ENCODE measurements around the gene B4GAT1.

Gene B4GAT1

GRCh38 chr11:66369073-66369894, 21.9 kb upstream of the B4GAT1 start:
- Histone ChIP-seq H3K27me3 (ENCODE audit: control insufficient read depth, insufficient read depth, low read length) (no peaks in the 10 kb centered on the region), H3K4me3 (ENCODE audit: low read depth, low read length) (peak overlapping the region; percentile 62), H3K9me3 (ENCODE audit: control insufficient read depth, insufficient read depth, low read depth, low read length) (no peaks in the 10 kb centered on the region), H3K4me1 (ENCODE audit: control insufficient read depth, insufficient read depth, low read length) (peaks cover 20% of the 10 kb centered on the region), H3K36me3 (ENCODE audit: control insufficient read depth, insufficient read depth, low read length) (peaks cover 47% of the 10 kb centered on the region), H3K9ac (ENCODE audit: low read length) (peak overlapping the region; percentile 65), H3K27ac (ENCODE audit: low read depth, low read length) (no peak overlapping the region)

DNA sequence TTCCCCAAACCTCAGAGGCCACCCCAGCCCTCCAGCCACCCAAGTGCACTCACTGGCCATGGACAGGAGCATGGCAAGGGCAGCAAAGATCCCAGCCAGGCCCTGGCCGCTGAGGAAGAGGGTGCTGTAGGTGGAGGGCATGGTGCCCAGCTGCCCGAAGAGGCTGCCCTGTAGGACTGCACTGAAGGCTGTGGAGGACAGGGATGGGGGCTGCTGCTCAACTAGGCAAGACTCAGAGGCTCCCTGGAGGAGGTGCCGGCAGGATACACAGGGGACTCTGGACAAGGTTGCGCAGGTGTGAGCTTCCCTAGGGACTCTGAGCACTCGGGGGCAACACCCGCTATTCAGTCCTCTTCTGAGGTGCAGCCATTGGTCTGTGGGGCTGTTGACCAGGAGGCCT, 21.1 kb upstream of the B4GAT1 start:
- no peak overlapping the region for H3K4me3 ChIP-seq (ENCODE audit: low read depth, low read length)
- H3K27me3 ChIP-seq (ENCODE audit: control insufficient read depth, insufficient read depth, low read length) = no peaks in the 10 kb centered on the region
- no peak overlapping the region for H3K9ac ChIP-seq (ENCODE audit: low read length)
- no peaks in the 10 kb centered on the region for H3K9me3 ChIP-seq (ENCODE audit: control insufficient read depth, insufficient read depth, low read depth, low read length)
- peaks cover 55% of the 10 kb centered on the region for H3K36me3 ChIP-seq (ENCODE audit: control insufficient read depth, insufficient read depth, low read length)
- peaks cover 20% of the 10 kb centered on the region for H3K4me1 ChIP-seq (ENCODE audit: control insufficient read depth, insufficient read depth, low read length)
- no peak overlapping the region for H3K27ac ChIP-seq (ENCODE audit: low read depth, low read length)

- Histone ChIP-seq H3K4me3 (ENCODE audit: low read depth, low read length) (no peak overlapping the region), H3K27me3 (ENCODE audit: control insufficient read depth, insufficient read depth, low read length) (no peaks in the 10 kb centered on the region), H3K9me3 (ENCODE audit: control insufficient read depth, insufficient read depth, low read depth, low read length) (no peaks in the 10 kb centered on the region), H3K9ac (ENCODE audit: low read length) (no peak overlapping the region), H3K36me3 (ENCODE audit: control insufficient read depth, insufficient read depth, low read length) (peaks cover 62% of the 10 kb centered on the region), H3K27ac (ENCODE audit: low read depth, low read length) (no peak overlapping the region), H3K4me1 (ENCODE audit: control insufficient read depth, insufficient read depth, low read length) (peaks cover 13% of the 10 kb centered on the region)
Measured at GRCh38 chr11:66367561-66368312, 20.3 kb upstream of the B4GAT1 start.

- Histone ChIP-seq H3K27me3 (ENCODE audit: control insufficient read depth, insufficient read depth, low read length) (no peaks in the 10 kb centered on the region), H3K4me3 (ENCODE audit: low read depth, low read length) (no peak overlapping the region), H3K4me1 (ENCODE audit: control insufficient read depth, insufficient read depth, low read length) (peaks cover 11% of the 10 kb centered on the region), H3K36me3 (ENCODE audit: control insufficient read depth, insufficient read depth, low read length) (peaks cover 70% of the 10 kb centered on the region), H3K27ac (ENCODE audit: low read depth, low read length) (no peak overlapping the region), H3K9ac (ENCODE audit: low read length) (no peak overlapping the region), H3K9me3 (ENCODE audit: control insufficient read depth, insufficient read depth, low read depth, low read length) (no peaks in the 10 kb centered on the region)
Measured at GRCh38 chr11:66366844-66367477, 19.5 kb upstream of the B4GAT1 start.

DNA sequence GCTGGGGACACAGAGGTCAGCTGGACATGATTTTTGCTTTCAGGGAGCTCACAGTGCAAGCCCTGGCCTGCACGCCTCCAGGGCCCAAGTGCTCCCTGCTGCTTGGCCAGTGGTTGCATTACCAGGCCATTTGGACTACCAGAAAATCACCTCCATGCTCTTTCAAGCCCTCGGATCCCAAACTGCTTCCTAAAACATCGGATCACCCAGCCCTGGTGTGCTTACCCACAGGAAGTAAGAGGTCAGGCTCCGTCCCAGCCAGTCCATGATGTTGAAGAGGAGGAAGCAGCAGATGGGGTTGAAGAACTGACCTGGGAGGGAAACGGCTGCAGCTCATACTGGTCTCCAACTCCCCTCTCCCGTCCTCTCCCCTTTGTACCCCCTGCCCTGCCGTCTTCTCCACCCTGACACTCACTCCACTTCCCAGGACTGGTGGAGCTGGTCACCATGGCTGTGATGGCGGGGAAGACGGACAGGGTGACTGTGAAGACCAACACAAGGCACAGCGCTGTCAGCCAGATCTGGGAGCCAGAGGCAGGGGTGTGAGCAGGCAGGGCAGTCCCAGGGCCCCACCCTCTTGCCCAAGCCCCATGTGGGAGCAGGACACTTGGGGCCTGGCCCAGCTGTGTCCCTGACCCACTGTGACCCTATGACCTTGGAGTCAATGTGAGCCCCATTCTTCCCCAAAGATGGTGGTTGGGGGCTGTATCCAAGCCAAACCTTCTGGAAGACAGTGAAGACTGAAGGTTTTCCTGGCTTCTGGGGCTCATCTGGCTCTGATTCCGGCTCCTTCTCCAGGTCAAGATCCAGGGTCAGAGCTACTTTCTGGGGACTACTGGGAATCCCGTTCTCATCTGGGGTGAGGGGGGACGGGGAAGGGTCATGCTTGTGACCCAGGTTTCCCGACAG, 18.5 kb upstream of the B4GAT1 start:
- Histone ChIP-seq H3K9ac (ENCODE audit: low read length) (no peak overlapping the region), H3K27ac (ENCODE audit: low read depth, low read length) (no peak overlapping the region), H3K9me3 (ENCODE audit: control insufficient read depth, insufficient read depth, low read depth, low read length) (no peaks in the 10 kb centered on the region), H3K4me1 (ENCODE audit: control insufficient read depth, insufficient read depth, low read length) (peaks cover 11% of the 10 kb centered on the region), H3K4me3 (ENCODE audit: low read depth, low read length) (no peak overlapping the region), H3K27me3 (ENCODE audit: control insufficient read depth, insufficient read depth, low read length) (no peaks in the 10 kb centered on the region), H3K36me3 (ENCODE audit: control insufficient read depth, insufficient read depth, low read length) (peaks cover 76% of the 10 kb centered on the region)

DNA sequence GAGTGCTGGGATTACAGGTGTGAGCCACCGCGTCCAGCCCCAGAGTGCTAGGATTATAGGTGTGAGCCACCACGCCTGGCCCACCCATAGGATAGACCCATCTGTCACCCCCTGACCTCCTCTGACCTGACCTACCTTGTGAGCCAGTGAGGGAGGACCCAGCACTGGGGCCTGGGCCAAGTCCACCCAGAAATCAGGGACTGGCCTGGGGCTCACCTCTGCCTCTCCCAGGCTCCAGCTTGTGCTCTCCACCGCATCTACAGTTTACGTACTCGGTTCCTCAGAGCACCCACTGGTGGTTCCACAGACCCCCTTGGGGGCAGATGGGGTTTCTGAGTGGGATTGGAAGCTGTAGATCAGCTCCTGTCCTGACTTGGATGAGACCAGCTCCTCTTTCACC, 17.7 kb upstream of the B4GAT1 start:
- Histone ChIP-seq H3K4me3 (ENCODE audit: low read depth, low read length) (no peak overlapping the region), H3K27me3 (ENCODE audit: control insufficient read depth, insufficient read depth, low read length) (no peaks in the 10 kb centered on the region), H3K27ac (ENCODE audit: low read depth, low read length) (no peak overlapping the region), H3K9me3 (ENCODE audit: control insufficient read depth, insufficient read depth, low read depth, low read length) (no peaks in the 10 kb centered on the region), H3K4me1 (ENCODE audit: control insufficient read depth, insufficient read depth, low read length) (peaks cover 10% of the 10 kb centered on the region), H3K36me3 (ENCODE audit: control insufficient read depth, insufficient read depth, low read length) (peaks cover 76% of the 10 kb centered on the region), H3K9ac (ENCODE audit: low read length) (no peak overlapping the region)

GRCh38 chr11:66363805-66364535, 16.5 kb upstream of the B4GAT1 start:
- Histone ChIP-seq H3K27me3 (ENCODE audit: control insufficient read depth, insufficient read depth, low read length) (no peaks in the 10 kb centered on the region), H3K4me1 (ENCODE audit: control insufficient read depth, insufficient read depth, low read length) (peaks cover 2% of the 10 kb centered on the region; the same call in 1 of the 2 replicates), H3K27ac (ENCODE audit: low read depth, low read length) (no peak overlapping the region), H3K9ac (ENCODE audit: low read length) (no peak overlapping the region), H3K9me3 (ENCODE audit: control insufficient read depth, insufficient read depth, low read depth, low read length) (no peaks in the 10 kb centered on the region), H3K4me3 (ENCODE audit: low read depth, low read length) (no peak overlapping the region), H3K36me3 (ENCODE audit: control insufficient read depth, insufficient read depth, low read length) (peaks cover 72% of the 10 kb centered on the region)

DNA sequence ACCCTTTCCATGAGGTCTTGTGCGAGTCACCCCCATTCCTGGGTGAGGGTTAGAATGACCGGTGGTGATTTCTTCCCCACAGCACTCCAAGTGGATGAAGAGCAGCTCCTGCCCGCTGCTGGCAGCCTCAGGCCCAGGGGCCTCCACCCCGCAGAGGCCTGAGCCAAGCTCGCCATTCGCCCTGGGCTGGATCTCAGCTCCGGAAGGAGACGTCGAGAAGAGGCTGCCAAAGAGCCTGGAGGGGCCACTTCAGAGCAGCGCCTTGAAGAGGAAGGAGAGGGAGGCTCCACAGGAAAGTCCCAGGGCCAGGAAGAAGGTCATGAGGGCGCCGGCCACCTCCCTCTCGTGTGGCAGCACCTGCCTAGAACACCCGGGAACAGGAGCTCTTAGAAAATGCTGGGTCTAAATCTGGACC, 15.8 kb upstream of the B4GAT1 start:
- Histone ChIP-seq H3K4me3 (ENCODE audit: low read depth, low read length) (no peak overlapping the region), H3K4me1 (ENCODE audit: control insufficient read depth, insufficient read depth, low read length) (peaks cover 2% of the 10 kb centered on the region; the same call in 1 of the 2 replicates), H3K9ac (ENCODE audit: low read length) (no peak overlapping the region), H3K9me3 (ENCODE audit: control insufficient read depth, insufficient read depth, low read depth, low read length) (no peaks in the 10 kb centered on the region), H3K36me3 (ENCODE audit: control insufficient read depth, insufficient read depth, low read length) (peaks cover 64% of the 10 kb centered on the region), H3K27me3 (ENCODE audit: control insufficient read depth, insufficient read depth, low read length) (no peaks in the 10 kb centered on the region), H3K27ac (ENCODE audit: low read depth, low read length) (no peak overlapping the region)

DNA sequence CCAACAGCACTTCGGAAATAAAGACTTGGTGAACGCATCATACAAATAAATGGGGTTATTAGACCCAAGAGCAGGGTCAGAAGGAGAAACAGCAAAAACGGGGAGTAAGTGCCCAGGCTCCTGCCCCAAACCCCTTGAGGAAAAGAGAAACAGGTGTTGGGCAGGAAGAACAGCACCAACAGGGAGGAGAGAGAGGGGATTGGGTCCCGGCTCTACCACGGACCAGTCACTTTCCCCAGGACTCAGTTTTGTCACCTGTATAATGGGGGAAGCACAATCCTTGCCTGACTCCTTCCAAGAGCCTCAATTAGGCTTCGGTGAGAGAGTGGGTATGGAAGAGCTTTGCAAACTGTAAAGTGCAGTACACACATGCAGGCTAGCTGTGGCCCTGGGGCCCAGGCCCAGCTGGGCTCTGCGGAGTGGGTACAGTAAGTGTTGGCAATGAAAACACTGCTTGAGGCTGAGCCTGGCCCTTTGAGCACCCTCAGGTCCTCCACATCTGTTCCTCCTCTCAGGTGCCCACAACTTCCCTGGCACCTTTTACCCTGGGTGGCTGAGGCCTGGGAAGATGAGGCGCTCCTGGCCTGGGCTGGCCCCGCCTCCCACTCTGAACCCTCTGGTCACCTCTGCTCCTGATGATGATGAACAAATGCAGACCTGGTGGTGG, 15.2 kb upstream of the B4GAT1 start:
- H3K4me3 ChIP-seq (ENCODE audit: low read depth, low read length) = no peak overlapping the region
- H3K36me3 ChIP-seq (ENCODE audit: control insufficient read depth, insufficient read depth, low read length) = peaks cover 58% of the 10 kb centered on the region
- no peak overlapping the region for H3K27ac ChIP-seq (ENCODE audit: low read depth, low read length)
- no peak overlapping the region for H3K9ac ChIP-seq (ENCODE audit: low read length)
- no peaks in the 10 kb centered on the region for H3K27me3 ChIP-seq (ENCODE audit: control insufficient read depth, insufficient read depth, low read length)
- H3K9me3 ChIP-seq (ENCODE audit: control insufficient read depth, insufficient read depth, low read depth, low read length) = no peaks in the 10 kb centered on the region
- peaks cover 2% of the 10 kb centered on the region; the same call in 1 of the 2 replicates for H3K4me1 ChIP-seq (ENCODE audit: control insufficient read depth, insufficient read depth, low read length)
